Uterus (tissue), 2 donors: ENCODE measurements around the gene DAP.

Experiments
- POLR2A ChIP-seq, 2 donors: fragments of 450-650 bp; IDR thresholded peaks; one replicate each; pipeline ENCODE4 v1.6.1; 2016; ENCODE audit warnings: antibody characterized with exemption in 2 of 2, mild to moderate bottlenecking in 1 of 2, moderate library complexity in 1 of 2
- TF ChIP-seq, protein P1 (sequence below), 4 experiments: fragments of 200-600 bp in 2 of 4; fragments of 450-650 bp in 2 of 4; sonication (generic) in 2 of 4; IDR thresholded peaks; one replicate each; pipeline ENCODE4 v1.5.1; 2016 to 2019; ENCODE audit warnings: antibody characterized with exemption in 4 of 4, mild to moderate bottlenecking in 2 of 4, moderate library complexity in 1 of 4

DNA sequence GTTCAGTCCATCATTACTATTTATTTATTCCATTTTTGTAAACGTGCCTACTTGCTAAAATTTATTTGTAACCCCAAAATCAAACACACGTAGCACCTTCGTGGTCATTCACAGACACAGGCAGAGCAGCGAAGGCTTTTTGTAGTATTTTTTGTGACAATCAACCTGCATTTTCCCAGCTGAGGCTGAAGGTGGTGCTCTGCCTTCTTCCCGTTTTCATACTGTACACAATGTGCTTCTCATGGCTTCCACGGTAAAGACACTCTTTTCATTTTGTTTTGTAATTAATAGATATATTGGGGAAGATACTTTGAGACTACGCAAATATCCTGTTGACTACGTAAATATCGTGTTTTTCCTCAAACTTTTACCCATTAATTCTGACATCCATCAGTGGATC, 19.4 kb downstream of the DAP start:
- TF ChIP-seq, protein P1, sequence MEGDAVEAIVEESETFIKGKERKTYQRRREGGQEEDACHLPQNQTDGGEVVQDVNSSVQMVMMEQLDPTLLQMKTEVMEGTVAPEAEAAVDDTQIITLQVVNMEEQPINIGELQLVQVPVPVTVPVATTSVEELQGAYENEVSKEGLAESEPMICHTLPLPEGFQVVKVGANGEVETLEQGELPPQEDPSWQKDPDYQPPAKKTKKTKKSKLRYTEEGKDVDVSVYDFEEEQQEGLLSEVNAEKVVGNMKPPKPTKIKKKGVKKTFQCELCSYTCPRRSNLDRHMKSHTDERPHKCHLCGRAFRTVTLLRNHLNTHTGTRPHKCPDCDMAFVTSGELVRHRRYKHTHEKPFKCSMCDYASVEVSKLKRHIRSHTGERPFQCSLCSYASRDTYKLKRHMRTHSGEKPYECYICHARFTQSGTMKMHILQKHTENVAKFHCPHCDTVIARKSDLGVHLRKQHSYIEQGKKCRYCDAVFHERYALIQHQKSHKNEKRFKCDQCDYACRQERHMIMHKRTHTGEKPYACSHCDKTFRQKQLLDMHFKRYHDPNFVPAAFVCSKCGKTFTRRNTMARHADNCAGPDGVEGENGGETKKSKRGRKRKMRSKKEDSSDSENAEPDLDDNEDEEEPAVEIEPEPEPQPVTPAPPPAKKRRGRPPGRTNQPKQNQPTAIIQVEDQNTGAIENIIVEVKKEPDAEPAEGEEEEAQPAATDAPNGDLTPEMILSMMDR (IDR thresholded peaks at IDR 0.05) = no peak
- TF ChIP-seq POLR2A (IDR thresholded peaks at IDR 0.05) = no peak
